Motor neuron (in vitro differentiated cells): Measurements from ENCODE around the gene STIM1. TPM values are rescaled to one million over a fixed set of nuclear protein-coding genes. Genes with fewer than 3 reads are reported as not detected.
A peak's percentile ranks its signal among the peaks of the same experiment; 100 is the strongest.

Experiments
- ATAC-seq, 8 experiments: fragments of 200-7000 bp; cut with Tn5 transposase; replicated peaks in 6 of 8; 2 replicates each; pipeline ENCODE4 v1.8.0; 2021; ENCODE audit warnings: mild to moderate bottlenecking in 8 of 8, moderate library complexity in 8 of 8
- H3K27ac ChIP-seq, 2 donors: fragments of 250-450 bp; sonication (Bioruptor Pico); 2 replicates each; pipeline ENCODE4 v1.9.0; 2021; ENCODE audit warnings: antibody characterized with exemption in 2 of 2, mild to moderate bottlenecking in 2 of 2, moderate library complexity in 1 of 2
- H3K4me1 ChIP-seq, 2 donors: fragments of 250-450 bp; sonication (Bioruptor Pico); replicated peaks in 1 of 2; 2 replicates each; pipeline ENCODE4 v1.6.1; 2021; ENCODE audit warnings: antibody characterized with exemption in 2 of 2, mild to moderate bottlenecking in 2 of 2, moderate library complexity in 1 of 2
- H3K4me3 ChIP-seq, 5 donors: fragments of 250-450 bp; sonication (Bioruptor Pico); 2 replicates each; pipeline ENCODE4 v1.9.0; 2021; ENCODE audit warnings: antibody characterized with exemption in 5 of 5, mild to moderate bottlenecking in 5 of 5, moderate library complexity in 4 of 5
- WGBS, 10 experiments: fragments of 450-650 bp; shearing (Covaris generic); methylation state at CpG; one replicate each; pipeline ENCODE4 v1.0.0; 2022; 5-methylcytosine and 5-hydroxymethylcytosine counted together
- in situ Hi-C, 9 experiments: fragments of 400-800 bp; cut with MboI; loops; one replicate each; pipeline ENCODE4 v1.15.0; 2021; ENCODE audit warnings: low sequenced_read_pairs in 9 of 9, low pct_unique_long_range_greater_than_20kb in 2 of 9; ENCODE audit not compliant: unreplicated experiment in 9 of 9
- total RNA-seq, 8 experiments: library from RNA; unstranded; fragments of 300-600 nt; gene quantifications; 2 replicates each; pipeline versions ENCODE4 v1.2.3 to v1.2.4, GENCODE V29; 2022

STIM1 gene
- total RNA-seq, 8 experiments from 2014 or later, result 6.2 to 47.3 (median 10.2) TPM

DNA sequence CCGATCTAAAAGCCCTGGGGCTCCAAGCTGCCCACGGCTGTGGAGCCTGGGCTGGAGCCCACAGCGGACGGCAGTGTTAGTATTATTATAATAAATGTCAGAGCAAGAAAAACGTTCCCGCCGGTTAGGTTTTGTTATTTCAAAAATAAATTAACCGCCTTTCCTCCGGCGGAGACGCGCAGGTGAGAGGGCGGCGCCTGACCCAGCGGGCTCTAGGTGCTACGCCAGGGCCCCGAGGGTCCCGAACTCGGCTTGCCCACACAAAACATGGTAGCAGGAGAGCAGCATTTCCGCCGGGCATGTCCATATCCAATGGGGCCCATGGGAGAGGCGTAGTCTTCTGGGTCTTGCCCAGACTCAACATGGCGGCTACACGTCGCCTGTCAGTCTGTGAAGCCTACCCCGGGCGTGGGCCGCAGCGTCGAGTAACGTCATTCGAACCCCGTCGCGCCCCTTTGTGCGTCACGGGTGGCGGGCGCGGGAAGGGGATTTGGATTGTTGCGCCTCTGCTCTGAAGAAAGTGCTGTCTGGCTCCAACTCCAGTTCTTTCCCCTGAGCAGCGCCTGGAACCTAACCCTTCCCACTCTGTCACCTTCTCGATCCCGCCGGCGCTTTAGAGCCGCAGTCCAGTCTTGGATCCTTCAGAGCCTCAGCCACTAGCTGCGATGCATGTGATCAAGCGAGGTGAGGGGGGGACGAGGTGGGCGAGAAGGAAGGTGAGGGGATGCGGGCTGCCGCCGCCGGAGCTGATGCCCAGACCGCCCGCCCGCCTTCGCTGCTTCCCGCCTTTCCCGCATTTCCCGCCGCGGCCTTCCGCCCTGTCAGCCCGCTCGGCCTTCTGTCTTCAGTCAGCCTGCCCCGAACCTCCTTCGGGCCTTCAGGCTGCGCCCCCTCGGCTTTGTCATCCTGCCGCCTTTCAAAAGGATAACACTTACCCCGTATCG lies 239.2 kb downstream of the STIM1 start, which contains the start of gene RRM1:
TSS of gene RRM1 (plus strand) at position 452 of the 944 bp plus-strand sequence. CDS start at position 666, 214 bp downstream.
- Histone ChIP-seq H3K4me3 (peak within 1 kb of the TSS; percentile 58 to 88 (median 79)), H3K27ac (peak within 1 kb of the TSS; percentile 92 to 95), H3K4me1 (peaks cover 10% of the 10 kb centered on the region in 2 donors)
- 0 to 5% (median 0%) methylated on average over 5 to 26 of the region's 74 CpGs; no CpG with 5 or more reads in 4 of the 10 experiments for WGBS, 10 experiments
- in situ Hi-C loops, result loop anchor here in 2 of 9 experiments (25.0 kb wide), 2 partner anchors 232 to 257 kb away; partner anchors contain the start of genes RHOG (in 1 of the 2) and STIM1 (in 1 of the 2)
- ATAC-seq, result peak; percentile 94 to 99 (median 99)

DNA sequence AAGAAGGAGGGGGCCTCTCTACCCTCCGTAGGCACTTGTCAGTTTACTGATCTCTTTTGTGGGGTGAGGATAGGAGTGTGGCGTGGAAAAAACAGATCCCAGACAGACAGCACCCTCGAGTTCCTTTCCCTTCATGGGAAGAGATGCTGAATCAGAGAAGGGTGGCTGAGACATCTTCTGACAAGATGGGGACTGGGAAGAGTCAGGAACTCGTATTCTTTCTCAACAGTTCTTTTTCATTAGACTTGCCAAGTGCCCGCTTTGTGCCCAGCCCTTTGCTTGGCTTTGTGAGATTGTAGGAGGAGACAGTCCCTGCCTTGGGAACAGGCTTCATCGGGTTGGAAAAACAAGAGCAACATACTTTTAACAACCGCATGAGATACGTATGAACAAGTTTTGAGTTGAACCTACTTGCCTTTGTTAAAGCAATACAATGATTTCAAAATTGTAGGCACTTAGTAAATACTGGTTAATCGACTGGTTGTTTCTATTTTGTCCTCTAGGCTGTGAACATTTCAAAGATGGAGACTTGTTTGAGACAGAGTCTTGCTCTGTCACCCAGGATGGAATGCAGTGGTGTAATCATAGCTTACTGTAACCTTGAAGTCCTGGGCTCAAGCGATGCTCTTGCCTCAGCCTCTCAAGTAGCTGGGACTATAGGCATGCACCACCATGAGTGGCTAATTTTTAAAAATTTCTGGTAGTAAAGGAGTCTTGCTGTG lies 240.2 kb downstream of the STIM1 start:
- peak overlapping the region; percentile 30 to 47 for H3K27ac ChIP-seq
- WGBS, 10 experiments, result 0 to 23% (median 14%) methylated on average over 1 to 8 of the region's 10 CpGs; no CpG with 5 or more reads in 3 of the 10 experiments
- in situ Hi-C loops, result loop anchor here in 2 of 9 experiments (25.0 kb wide), 2 partner anchors 233 to 258 kb away; partner anchors contain the start of genes RHOG (in 1 of the 2) and STIM1 (in 1 of the 2)
- H3K4me1 ChIP-seq, result peaks cover 10% of the 10 kb centered on the region in 2 donors
- peak overlapping the region; percentile 58 to 88 (median 79) for H3K4me3 ChIP-seq
- ATAC-seq, result no peak

DNA sequence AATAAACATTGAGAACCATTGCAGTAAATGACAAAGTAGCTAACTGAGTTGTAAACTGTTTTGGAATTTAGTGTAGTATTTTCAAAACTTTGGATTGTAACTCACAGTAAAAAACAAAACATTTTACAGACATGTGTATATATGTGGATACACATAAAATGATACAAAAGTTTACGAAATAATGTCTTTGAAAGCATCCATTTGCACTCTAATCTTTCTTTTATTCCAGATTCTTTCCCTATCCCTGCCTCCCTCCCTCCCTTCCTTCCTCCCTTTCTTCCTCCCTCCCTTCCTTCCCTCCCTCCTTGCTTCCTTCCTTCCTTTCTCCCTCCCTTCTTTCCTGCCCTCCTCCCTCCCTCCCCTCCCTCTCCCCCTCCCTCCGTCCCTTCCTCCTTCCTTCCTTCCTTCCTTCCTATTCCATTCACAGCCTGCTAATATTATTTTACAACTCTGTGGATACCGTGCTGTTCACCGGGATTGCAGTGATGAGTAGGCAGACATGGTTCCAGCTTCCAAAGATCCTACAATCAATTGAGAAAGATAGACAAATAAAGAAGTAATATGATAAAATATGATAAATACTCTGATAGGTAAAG lies 242.7 kb downstream of the STIM1 start:
- 40 to 100% (median 100%) methylated on average over 1 to 3 of the region's 4 CpGs; no CpG with 5 or more reads in 3 of the 10 experiments for WGBS, 10 experiments
- Histone ChIP-seq H3K4me1 (peaks cover 10% of the 10 kb centered on the region in 2 donors), H3K27ac (no peak overlapping the region), H3K4me3 (no peak overlapping the region)
- in situ Hi-C loops, result loop anchor here in 2 of 9 experiments (25.0 kb wide), 2 partner anchors 236 to 261 kb away; partner anchors contain the start of genes RHOG (in 1 of the 2) and STIM1 (in 1 of the 2)
- no peak for ATAC-seq

DNA sequence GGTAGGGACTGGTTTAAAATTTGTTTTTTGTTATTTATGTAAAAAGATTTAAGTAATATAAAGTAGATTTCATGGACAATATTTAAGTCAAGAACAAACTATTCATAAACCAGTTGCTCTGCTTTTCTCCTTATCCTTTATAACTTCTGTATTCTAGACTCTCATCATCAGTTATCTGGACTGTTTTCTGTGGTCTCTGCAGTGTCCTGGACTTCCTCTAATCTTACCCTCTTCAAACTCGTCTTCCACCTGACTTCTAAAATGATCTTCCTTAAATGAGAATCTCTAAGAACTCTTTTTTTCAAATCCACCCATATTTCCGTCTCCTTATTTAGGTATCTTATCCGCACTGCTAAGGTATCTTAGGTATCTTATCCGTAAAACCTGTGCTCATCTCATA lies 247.2 kb downstream of the STIM1 start:
- Histone ChIP-seq H3K4me1 (no peaks in the 10 kb centered on the region), H3K4me3 (no peak overlapping the region), H3K27ac (no peak overlapping the region)
- in situ Hi-C loops, result no loop called here
- 77 to 98% (median 93%) methylated on average over 2 to 4 of the region's 4 CpGs; no CpG with 5 or more reads in 1 of the 10 experiments for WGBS, 10 experiments
- no peak for ATAC-seq

DNA sequence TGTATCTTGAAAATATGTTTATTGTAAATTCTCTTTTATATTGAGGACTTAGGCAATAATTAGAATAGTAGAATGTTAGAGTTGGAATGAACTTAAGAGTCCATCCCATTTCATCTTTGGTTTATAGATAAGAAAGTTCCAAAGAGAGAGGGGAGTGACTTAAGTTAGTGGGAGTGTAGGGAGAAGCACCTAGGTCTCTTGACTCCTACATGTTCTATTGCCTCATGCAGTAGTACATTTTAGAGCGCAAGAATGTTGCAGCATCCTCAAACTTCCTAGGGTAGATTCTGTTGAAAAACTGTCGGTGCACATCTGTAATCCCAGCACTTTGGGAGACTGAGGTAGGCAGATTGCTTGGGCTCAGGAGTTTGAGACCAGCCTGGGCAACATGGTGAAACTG lies 247.8 kb downstream of the STIM1 start:
- H3K4me1 ChIP-seq, result no peaks in the 10 kb centered on the region
- no peak overlapping the region for H3K4me3 ChIP-seq
- in situ Hi-C loops, result no loop called here
- no peak overlapping the region for H3K27ac ChIP-seq
- no peak for ATAC-seq
- 83 to 100% (median 100%) methylated on average over 1 to 2 of the region's 2 CpGs; no CpG with 5 or more reads in 3 of the 10 experiments for WGBS, 10 experiments

DNA sequence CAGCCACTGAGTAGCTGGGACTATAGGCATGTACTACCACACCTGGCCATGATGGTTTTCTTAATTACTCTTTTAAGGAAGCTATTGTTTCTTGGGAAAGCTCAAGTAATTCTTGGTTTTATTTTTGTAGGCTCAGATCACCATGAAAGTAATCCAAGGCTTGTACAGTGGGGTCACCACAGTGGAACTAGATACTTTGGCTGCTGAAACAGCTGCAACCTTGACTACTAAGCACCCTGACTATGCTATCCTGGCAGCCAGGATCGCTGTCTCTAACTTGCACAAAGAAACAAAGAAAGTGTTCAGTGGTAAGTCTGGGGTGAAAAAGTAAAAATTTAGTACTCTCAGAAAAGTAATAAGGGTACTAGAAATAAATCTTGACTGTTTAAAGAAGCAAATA lies 250.5 kb downstream of the STIM1 start:
- in situ Hi-C loops, result no loop called here
- no peak for ATAC-seq
- Histone ChIP-seq H3K4me3 (no peak overlapping the region), H3K27ac (no peak overlapping the region), H3K4me1 (no peaks in the 10 kb centered on the region)
- 100% methylated on average over 1 of the region's 1 CpG; no CpG with 5 or more reads in 5 of the 10 experiments for WGBS, 10 experiments

DNA sequence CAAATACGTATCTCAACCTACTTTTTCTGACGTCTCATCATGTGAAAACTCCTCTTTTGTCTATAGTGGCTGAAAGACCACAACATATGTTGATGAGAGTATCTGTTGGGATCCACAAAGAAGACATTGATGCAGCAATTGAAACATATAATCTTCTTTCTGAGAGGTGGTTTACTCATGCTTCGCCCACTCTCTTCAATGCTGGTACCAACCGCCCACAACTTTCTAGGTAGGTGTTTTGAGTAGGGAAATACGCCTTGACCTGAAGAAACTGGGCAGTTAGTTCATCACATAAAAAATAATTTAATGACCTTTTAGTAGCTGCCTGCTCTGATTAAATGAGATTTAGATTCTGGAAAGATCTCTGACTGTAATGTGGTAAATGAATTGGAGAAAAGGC lies 256.4 kb downstream of the STIM1 start:
- Histone ChIP-seq H3K4me3 (no peak overlapping the region), H3K4me1 (no peaks in the 10 kb centered on the region), H3K27ac (no peak overlapping the region)
- in situ Hi-C loops, result no loop called here
- WGBS, 10 experiments, result 80 to 100% (median 94%) methylated on average over 1 to 5 of the region's 5 CpGs; no CpG with 5 or more reads in 2 of the 10 experiments
- ATAC-seq, result no peak

DNA sequence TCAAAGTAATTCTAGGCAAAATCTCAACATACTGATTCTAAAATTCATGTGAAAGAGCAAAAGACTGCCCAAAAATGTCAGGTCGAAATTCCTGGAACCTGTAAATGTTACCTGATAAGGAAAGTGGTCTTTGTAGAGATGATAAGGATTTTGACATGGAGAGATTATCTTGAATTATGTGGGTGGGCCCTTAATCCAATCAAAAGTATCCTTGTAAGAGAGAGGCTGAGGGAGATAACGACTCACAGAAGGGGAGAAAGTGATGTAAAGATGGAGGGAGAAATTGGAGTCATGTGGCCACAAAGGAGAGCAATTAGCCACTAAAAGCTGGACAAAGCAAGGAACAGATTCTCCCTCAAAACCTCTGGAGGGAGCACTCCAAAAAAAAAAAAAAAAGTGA lies 259.7 kb downstream of the STIM1 start:
- 87 to 100% (median 100%) methylated on average over 1 to 2 of the region's 2 CpGs for WGBS, 10 experiments

DNA sequence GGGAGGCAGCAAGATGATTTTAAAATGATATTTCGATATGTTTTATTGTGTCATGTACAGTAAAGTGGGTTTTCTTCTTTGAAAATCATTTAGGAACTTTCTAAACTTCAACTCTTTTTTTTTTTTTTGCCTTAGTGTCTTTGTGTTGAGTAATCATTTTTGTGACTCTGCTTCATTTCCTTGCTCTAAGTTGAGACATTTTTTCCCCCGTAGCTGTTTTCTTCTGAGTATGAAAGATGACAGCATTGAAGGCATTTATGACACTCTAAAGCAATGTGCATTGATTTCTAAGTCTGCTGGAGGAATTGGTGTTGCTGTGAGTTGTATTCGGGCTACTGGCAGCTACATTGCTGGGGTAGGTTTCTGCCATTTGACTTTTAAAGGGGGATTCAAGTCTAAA lies 262.6 kb downstream of the STIM1 start:
- in situ Hi-C loops, result no loop called here
- Histone ChIP-seq H3K4me1 (no peaks in the 10 kb centered on the region), H3K27ac (no peak overlapping the region), H3K4me3 (no peak overlapping the region)
- peak in 1 of 8 experiments; percentile 19 for ATAC-seq
- 23 to 100% (median 87%) methylated on average over 1 to 3 of the region's 3 CpGs for WGBS, 10 experiments

More for the DNA sequence above, 259.7 kb downstream of the STIM1 start:
- in situ Hi-C loops, result no loop called here
- H3K4me1 ChIP-seq, result no peaks in the 10 kb centered on the region
- no peak overlapping the region for H3K4me3 ChIP-seq
- ATAC-seq, result no peak
- H3K27ac ChIP-seq, result no peak overlapping the region

DNA sequence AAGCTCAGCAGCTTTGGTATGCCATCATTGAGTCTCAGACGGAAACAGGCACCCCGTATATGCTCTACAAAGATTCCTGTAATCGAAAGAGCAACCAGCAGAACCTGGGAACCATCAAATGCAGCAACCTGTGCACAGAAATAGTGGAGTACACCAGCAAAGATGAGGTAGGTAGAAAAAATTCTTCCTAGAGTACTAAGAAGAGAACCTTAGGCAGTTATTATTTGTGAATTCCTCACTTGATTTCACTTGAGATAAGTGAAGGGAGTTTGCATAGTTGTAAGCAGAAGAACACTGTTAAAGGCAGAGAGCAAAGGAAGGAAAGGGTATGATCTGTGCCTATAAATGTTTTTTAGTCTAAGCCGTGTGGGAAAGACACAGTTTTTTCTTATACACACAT lies 267.8 kb downstream of the STIM1 start:
- ATAC-seq, result no peak
- WGBS, 10 experiments, result 87 to 100% (median 98%) methylated on average over 1 to 4 of the region's 4 CpGs; no CpG with 5 or more reads in 1 of the 10 experiments
- Histone ChIP-seq H3K4me1 (no peaks in the 10 kb centered on the region), H3K27ac (no peak overlapping the region), H3K4me3 (no peak overlapping the region)
- in situ Hi-C loops, result no loop called here

DNA sequence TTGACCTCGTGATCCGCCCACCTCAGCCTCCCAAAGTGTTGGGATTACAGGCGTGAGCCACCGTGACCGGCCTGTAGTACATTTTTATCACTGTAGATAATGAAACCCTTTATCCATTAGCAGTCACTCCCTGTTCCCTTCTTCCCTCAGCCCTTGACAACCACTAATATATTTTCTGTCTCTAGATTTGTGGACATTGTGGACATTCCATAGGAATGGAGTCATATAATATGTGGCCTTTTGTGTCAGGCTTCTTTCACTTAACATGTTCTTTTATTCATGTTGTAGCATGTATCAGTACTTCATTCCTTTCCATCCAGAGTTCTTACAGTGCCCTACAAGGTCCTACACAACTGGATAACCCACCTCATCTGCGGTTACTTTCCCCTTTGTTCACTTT lies 269.7 kb downstream of the STIM1 start:
- WGBS, 10 experiments, result 80 to 100% (median 100%) methylated on average over 1 to 4 of the region's 6 CpGs; no CpG with 5 or more reads in 1 of the 10 experiments
- H3K27ac ChIP-seq, result no peak overlapping the region
- in situ Hi-C loops, result no loop called here
- ATAC-seq, result no peak
- H3K4me3 ChIP-seq, result no peak overlapping the region
- H3K4me1 ChIP-seq, result no peaks in the 10 kb centered on the region

DNA sequence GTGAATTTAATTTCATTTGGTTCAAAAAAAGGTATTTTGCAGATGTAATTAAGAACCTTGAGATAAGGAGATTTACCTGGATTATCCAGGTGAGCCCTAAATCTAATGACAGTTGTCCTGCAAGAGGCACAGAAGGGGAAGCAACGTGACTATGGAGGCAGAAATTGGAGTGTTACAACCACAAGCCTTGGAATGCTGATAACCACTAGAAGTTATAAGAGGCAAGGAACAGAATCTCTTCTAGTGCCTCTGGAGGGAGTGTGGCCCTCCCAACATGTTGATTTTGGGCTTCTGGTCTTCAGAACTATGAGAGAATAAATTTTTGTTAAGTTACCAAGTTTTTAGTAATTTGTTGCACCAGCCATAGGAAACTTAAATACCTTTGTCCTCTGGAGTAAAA lies 271.9 kb downstream of the STIM1 start:
- Histone ChIP-seq H3K4me1 (no peaks in the 10 kb centered on the region), H3K27ac (no peak overlapping the region), H3K4me3 (no peak overlapping the region)
- no peak for ATAC-seq
- WGBS, 10 experiments, result 43 to 100% (median 94%) methylated on average over 1 of the region's 1 CpG; no CpG with 5 or more reads in 4 of the 10 experiments
- in situ Hi-C loops, result no loop called here
